BE2C (cell line): Measurements from ENCODE around the gene DYRK1A.
A peak's percentile ranks its signal among the peaks of the same experiment; 100 is the strongest.

Experiments
- DNase-seq: peaks from one replicate; pipeline ENCODE4 v3.0.0-alpha.2; 2020
- H3K27me3 ChIP-seq: fragments of 250-450 bp; sonication (Bioruptor Pico); 2 replicates; pipeline ENCODE4 v1.5.1; 2020; ENCODE audit warnings: mild to moderate bottlenecking
- H3K36me3 ChIP-seq: fragments of 250-450 bp; sonication (Bioruptor Pico); 2 replicates; pipeline ENCODE4 v1.5.1; 2020; ENCODE audit warnings: mild to moderate bottlenecking
- H3K4me1 ChIP-seq: fragments of 250-450 bp; sonication (Bioruptor Pico); 2 replicates; pipeline ENCODE4 v1.5.1; 2020
- H3K4me3 ChIP-seq: 2 replicates; pipeline ENCODE4 v1.5.1; 2011; ENCODE audit warnings: low read depth, low read length
- H3K9me3 ChIP-seq: fragments of 250-450 bp; sonication (Bioruptor Pico); 2 replicates; pipeline ENCODE4 v1.5.1; 2020
- CTCF ChIP-seq: IDR thresholded peaks from 2 replicates; pipeline ENCODE4 v1.5.1; 2012; ENCODE audit warnings: mild to moderate bottlenecking, low read depth, low read length

Gene DYRK1A

GRCh38 chr21:37452227-37452626 is 85.7 kb downstream of the DYRK1A start:
- Histone ChIP-seq H3K36me3 (peaks cover 11% of the 10 kb centered on the region), H3K4me3 (no peak overlapping the region), H3K4me1 (peaks cover 23% of the 10 kb centered on the region), H3K27me3 (no peaks in the 10 kb centered on the region), H3K9me3 (no peaks in the 10 kb centered on the region)
- no peak for DNase-seq
- TF ChIP-seq CTCF: no peak

GRCh38 chr21:37453350-37453749 is 86.8 kb downstream of the DYRK1A start:
- H3K36me3 ChIP-seq: peaks cover 11% of the 10 kb centered on the region
- H3K4me1 ChIP-seq: peaks cover 28% of the 10 kb centered on the region
- H3K9me3 ChIP-seq: no peaks in the 10 kb centered on the region
- no peaks in the 10 kb centered on the region for H3K27me3 ChIP-seq
- no peak for DNase-seq
- TF ChIP-seq CTCF: no peak
- H3K4me3 ChIP-seq: no peak overlapping the region

- peaks cover 10% of the 10 kb centered on the region for H3K36me3 ChIP-seq
- no peak for TF ChIP-seq CTCF
- H3K27me3 ChIP-seq: no peaks in the 10 kb centered on the region
- no peak for DNase-seq
- H3K4me3 ChIP-seq: no peak overlapping the region
- no peaks in the 10 kb centered on the region for H3K9me3 ChIP-seq
- peaks cover 37% of the 10 kb centered on the region for H3K4me1 ChIP-seq
These were observed 88.4 kb downstream of the DYRK1A start for GRCh38 chr21:37454869-37455503.

- H3K4me1 ChIP-seq: peaks cover 32% of the 10 kb centered on the region
- H3K4me3 ChIP-seq: no peak overlapping the region; the same call in 1 of the 2 replicates
- no peak for TF ChIP-seq CTCF
- H3K27me3 ChIP-seq: no peaks in the 10 kb centered on the region
- H3K9me3 ChIP-seq: no peaks in the 10 kb centered on the region
- DNase-seq: peak; percentile 34
- peaks cover 5% of the 10 kb centered on the region; the same call in 1 of the 2 replicates for H3K36me3 ChIP-seq
These were observed 88.9 kb downstream of the DYRK1A start for GRCh38 chr21:37455504-37455911.

- Histone ChIP-seq H3K27me3 (no peaks in the 10 kb centered on the region), H3K36me3 (peaks cover 4% of the 10 kb centered on the region; the same call in 1 of the 2 replicates), H3K9me3 (no peaks in the 10 kb centered on the region), H3K4me1 (peaks cover 39% of the 10 kb centered on the region), H3K4me3 (no peak overlapping the region)
- TF ChIP-seq CTCF: no peak
- no peak for DNase-seq
These were observed 92.2 kb downstream of the DYRK1A start for GRCh38 chr21:37458669-37459276.

- Histone ChIP-seq H3K4me1 (peaks cover 35% of the 10 kb centered on the region), H3K27me3 (no peaks in the 10 kb centered on the region), H3K36me3 (peaks cover 4% of the 10 kb centered on the region; the same call in 1 of the 2 replicates), H3K9me3 (no peaks in the 10 kb centered on the region), H3K4me3 (no peak overlapping the region)
- no peak for DNase-seq
- no peak for TF ChIP-seq CTCF
These were observed 93.0 kb downstream of the DYRK1A start for GRCh38 chr21:37459575-37459974.
